Chondrocyte (in vitro differentiated cells): Measurements from ENCODE around the gene ZNF484. TPM values are rescaled to one million over a fixed set of nuclear protein-coding genes. Genes with fewer than 3 reads are reported as not detected.
"Not testable (repeated sequence)": the region's sequence is repeated elsewhere in the genome, so short reads cannot be mapped to it uniquely, and the experiment has no call there.

ENCODE experiments used
- DNase-seq: peaks from one replicate; pipeline ENCODE4 v3.0.0; 2021; ENCODE audit warnings: mixed read lengths, low spot score
- H3K27ac Mint-ChIP-seq: one replicate; pipeline ENCODE4 v1.8.0; 2021; ENCODE audit warnings: mild to moderate bottlenecking, moderate library complexity, mixed read lengths; ENCODE audit not compliant: unreplicated experiment
- H3K27me3 Mint-ChIP-seq: 2 replicates; pipeline ENCODE4 v1.8.0; 2021; ENCODE audit warnings: low read depth, mixed read lengths
- H3K36me3 Mint-ChIP-seq: 2 replicates; pipeline ENCODE4 v1.8.0; 2021; ENCODE audit warnings: low read depth, mixed read lengths
- H3K4me1 Mint-ChIP-seq: 2 replicates; pipeline ENCODE4 v1.8.0; 2021; ENCODE audit warnings: low read depth, mild to moderate bottlenecking, mixed read lengths
- H3K4me3 Mint-ChIP-seq: one replicate; pipeline ENCODE4 v1.8.0; 2021; ENCODE audit warnings: mild to moderate bottlenecking, moderate library complexity, mixed read lengths; ENCODE audit not compliant: unreplicated experiment
- H3K9me3 Mint-ChIP-seq: 2 replicates; pipeline ENCODE4 v1.8.0; 2021; ENCODE audit warnings: low read depth, mixed read lengths
- CTCF ChIP-seq: fragments of 200-600 bp; sonication (generic); IDR thresholded peaks from 2 replicates; pipeline ENCODE4 v1.5.0; 2021; ENCODE audit warnings: antibody characterized with exemption, mild to moderate bottlenecking, moderate library complexity
- total RNA-seq: library from RNA; stranded (reverse); gene quantifications from 3 replicates; pipeline ENCODE4 v1.2.1, GENCODE V29; 2021

Gene ZNF484
- total RNA-seq, 1 donor from 2014 or later: 8.8 TPM

- DNase-seq: no peak
- peaks cover 49% of the 10 kb centered on the region for H3K27me3 Mint-ChIP-seq
- no peak overlapping the region for H3K4me3 Mint-ChIP-seq
- peaks cover 4% of the 10 kb centered on the region for H3K36me3 Mint-ChIP-seq
- no peak for TF ChIP-seq CTCF
- peaks cover 6% of the 10 kb centered on the region for H3K4me1 Mint-ChIP-seq
- no peak overlapping the region for H3K27ac Mint-ChIP-seq
- H3K9me3 Mint-ChIP-seq: no peaks in the 10 kb centered on the region
These were observed 69.8 kb downstream of the ZNF484 start for GRCh38 chr9:92807757-92808725.

GRCh38 chr9:92807031-92807756 is 70.6 kb downstream of the ZNF484 start:
- Mint-ChIP-seq H3K27ac (no peak overlapping the region), H3K27me3 (peaks cover 47% of the 10 kb centered on the region), H3K4me3 (no peak overlapping the region), H3K36me3 (peaks cover 4% of the 10 kb centered on the region), H3K9me3 (no peaks in the 10 kb centered on the region), H3K4me1 (peaks cover 6% of the 10 kb centered on the region)
- no peak for TF ChIP-seq CTCF
- DNase-seq: no peak

GRCh38 chr9:92804727-92805126 is 73.1 kb downstream of the ZNF484 start:
- peaks cover 6% of the 10 kb centered on the region for H3K4me1 Mint-ChIP-seq
- no peak overlapping the region for H3K4me3 Mint-ChIP-seq
- no peaks in the 10 kb centered on the region for H3K9me3 Mint-ChIP-seq
- peaks cover 36% of the 10 kb centered on the region for H3K27me3 Mint-ChIP-seq
- no peak overlapping the region for H3K27ac Mint-ChIP-seq
- TF ChIP-seq CTCF: no peak
- no peak for DNase-seq
- peaks cover 3% of the 10 kb centered on the region for H3K36me3 Mint-ChIP-seq

GRCh38 chr9:92798358-92798757 is 79.5 kb downstream of the ZNF484 start:
- H3K4me1 Mint-ChIP-seq: no peaks in the 10 kb centered on the region
- no peak overlapping the region for H3K27ac Mint-ChIP-seq
- H3K27me3 Mint-ChIP-seq: peaks cover 53% of the 10 kb centered on the region
- no peaks in the 10 kb centered on the region for H3K36me3 Mint-ChIP-seq
- no peak for TF ChIP-seq CTCF
- H3K4me3 Mint-ChIP-seq: no peak overlapping the region
- DNase-seq: no peak
- no peaks in the 10 kb centered on the region for H3K9me3 Mint-ChIP-seq

GRCh38 chr9:92796337-92796804 is 81.5 kb downstream of the ZNF484 start:
- not testable (repeated sequence) for H3K36me3 Mint-ChIP-seq, H3K9me3 Mint-ChIP-seq, H3K27ac Mint-ChIP-seq, DNase-seq, H3K4me1 Mint-ChIP-seq, H3K4me3 Mint-ChIP-seq
- H3K27me3 Mint-ChIP-seq: peaks cover 57% of the 10 kb centered on the region
